OCI-LY3 (cell line): ENCODE results near the gene RAB37.

Experiments
- EZH2phosphoT487 ChIP-seq: fragments of 200-600 bp; shearing (Covaris generic); IDR thresholded peaks from 2 replicates; pipeline ENCODE4 v1.6.1; 2018; ENCODE audit warnings: antibody characterized with exemption, mixed run types, low read depth
- TF ChIP-seq, protein P1 (sequence below): fragments of 200-600, 300-600 bp; sonication (generic); IDR thresholded peaks from 2 replicates; pipeline ENCODE4 v1.5.1; 2014; ENCODE audit warnings: antibody characterized with exemption, low read length, low read depth

GRCh38 chr17:74711058-74711824, 25.8 kb upstream of the RAB37 start:
- TF ChIP-seq, protein P1, sequence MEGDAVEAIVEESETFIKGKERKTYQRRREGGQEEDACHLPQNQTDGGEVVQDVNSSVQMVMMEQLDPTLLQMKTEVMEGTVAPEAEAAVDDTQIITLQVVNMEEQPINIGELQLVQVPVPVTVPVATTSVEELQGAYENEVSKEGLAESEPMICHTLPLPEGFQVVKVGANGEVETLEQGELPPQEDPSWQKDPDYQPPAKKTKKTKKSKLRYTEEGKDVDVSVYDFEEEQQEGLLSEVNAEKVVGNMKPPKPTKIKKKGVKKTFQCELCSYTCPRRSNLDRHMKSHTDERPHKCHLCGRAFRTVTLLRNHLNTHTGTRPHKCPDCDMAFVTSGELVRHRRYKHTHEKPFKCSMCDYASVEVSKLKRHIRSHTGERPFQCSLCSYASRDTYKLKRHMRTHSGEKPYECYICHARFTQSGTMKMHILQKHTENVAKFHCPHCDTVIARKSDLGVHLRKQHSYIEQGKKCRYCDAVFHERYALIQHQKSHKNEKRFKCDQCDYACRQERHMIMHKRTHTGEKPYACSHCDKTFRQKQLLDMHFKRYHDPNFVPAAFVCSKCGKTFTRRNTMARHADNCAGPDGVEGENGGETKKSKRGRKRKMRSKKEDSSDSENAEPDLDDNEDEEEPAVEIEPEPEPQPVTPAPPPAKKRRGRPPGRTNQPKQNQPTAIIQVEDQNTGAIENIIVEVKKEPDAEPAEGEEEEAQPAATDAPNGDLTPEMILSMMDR: no peak
- no peak for TF ChIP-seq EZH2phosphoT487
